IMR-90 (cell line): ENCODE data around the gene RAB3GAP2. TPM values are rescaled to one million over a fixed set of nuclear protein-coding genes. Genes with fewer than 3 reads are reported as not detected.

Source experiments
- ATAC-seq: fragments of 200-7000 bp; cut with Tn5 transposase; 2 replicates; pipeline ENCODE4 v1.9.1; 2020; ENCODE audit warnings: low read depth, mild to moderate bottlenecking, moderate library complexity
- BruUV-seq: library from RNA; stranded (reverse); fragments of 400-500 nt; replicated peaks from 2 replicates; lab custom pipeline; 2021; lab: Mats Ljungman, UMichigan
- CTCF ChIA-PET: fragments of 300-600 bp; formaldehyde crosslinking; extraction: SDS; loops from one replicate; lab custom pipeline; 2021; ENCODE audit warnings: antibody characterized with exemption; lab: Yijun Ruan, JAX
- POLR2A ChIA-PET: fragments of 300-600 bp; sonication (Branson Sonifier 250); formaldehyde crosslinking; loops from one replicate; lab custom pipeline; 2022; ENCODE audit warnings: antibody characterized with exemption; ENCODE audit not compliant: unreplicated experiment; lab: Charles Lee
- DNase-seq: peaks from one replicate; pipeline ENCODE4 v3.0.0; 2013
- H2AFZ ChIP-seq: replicated peaks from 2 replicates; pipeline ENCODE3; 2013; ENCODE audit warnings: low read length, mild to moderate bottlenecking; ENCODE audit not compliant: poor library complexity
- H2AK5ac ChIP-seq: 2 replicates; pipeline ENCODE4 v1.6.1; 2013; ENCODE audit warnings: low read depth, low read length, inconsistent platforms
- H2AK9ac ChIP-seq: replicated peaks from 2 replicates; pipeline ENCODE3; 2013; ENCODE audit warnings: mild to moderate bottlenecking, low read depth, low read length, moderate library complexity; ENCODE audit not compliant: poor library complexity
- H2BK120ac ChIP-seq: 2 replicates; pipeline ENCODE4 v1.6.1; 2013; ENCODE audit warnings: low read depth, low read length, inconsistent platforms
- H2BK15ac ChIP-seq: 3 replicates; pipeline ENCODE4 v1.6.1; 2013; ENCODE audit warnings: low read depth, low read length, inconsistent platforms
- H2BK20ac ChIP-seq: 2 replicates; pipeline ENCODE4 v1.6.1; 2013; ENCODE audit warnings: low read depth, mild to moderate bottlenecking, inconsistent platforms, low read length, moderate library complexity
- H2BK5ac ChIP-seq: 2 replicates; pipeline ENCODE4 v1.6.1; 2013; ENCODE audit warnings: mild to moderate bottlenecking, low read depth, low read length, inconsistent platforms; ENCODE audit not compliant: poor library complexity, severe bottlenecking
- H3K14ac ChIP-seq: replicated peaks from 2 replicates; pipeline ENCODE4 v1.6.1; 2013; ENCODE audit warnings: low read depth, low read length, inconsistent platforms
- H3K18ac ChIP-seq: 2 replicates; pipeline ENCODE4 v1.6.1; 2013; ENCODE audit warnings: low read depth, low read length, control low read depth
- H3K23ac ChIP-seq: 2 replicates; pipeline ENCODE4 v1.6.1; 2013; ENCODE audit warnings: low read depth, low read length, inconsistent platforms
- H3K27ac ChIP-seq: 2 replicates; pipeline ENCODE4 v1.5.1; 2013; ENCODE audit warnings: mild to moderate bottlenecking, control low read depth, low read length; ENCODE audit not compliant: insufficient read depth
- H3K27me3 ChIP-seq: 2 replicates; pipeline ENCODE4 v1.6.1; 2013; ENCODE audit warnings: low read length; ENCODE audit not compliant: control insufficient read depth, insufficient read depth
- H3K36me3 ChIP-seq: 2 replicates; pipeline ENCODE4 v1.6.1; 2013; ENCODE audit warnings: low read length, mixed read lengths; ENCODE audit not compliant: control insufficient read depth, insufficient read depth
- H3K4ac ChIP-seq: 2 replicates; pipeline ENCODE4 v1.6.1; 2013; ENCODE audit warnings: low read depth, low read length, inconsistent platforms
- H3K4me1 ChIP-seq: 2 replicates; pipeline ENCODE4 v1.6.1; 2013; ENCODE audit warnings: low read length, mixed read lengths; ENCODE audit not compliant: control insufficient read depth, insufficient read depth
- H3K4me2 ChIP-seq: 2 replicates; pipeline ENCODE4 v1.6.1; 2013; ENCODE audit warnings: low read depth, mild to moderate bottlenecking, control low read depth, low read length, moderate library complexity
- H3K4me3 ChIP-seq: 2 replicates; pipeline ENCODE4 v1.5.1; 2013; ENCODE audit warnings: low read depth, mild to moderate bottlenecking, control low read depth, low read length, moderate library complexity; ENCODE audit not compliant: insufficient read depth
- H3K56ac ChIP-seq: 2 replicates; pipeline ENCODE4 v1.6.1; 2013; ENCODE audit warnings: low read length, inconsistent platforms; ENCODE audit not compliant: insufficient read depth; ENCODE audit errors: extremely low read depth
- H3K79me1 ChIP-seq, 2 experiments: 2 replicates each; pipeline ENCODE4 v1.6.1; 2013; ENCODE audit warnings: low read length in 2 of 2, inconsistent platforms in 1 of 2, low read depth in 1 of 2
- H3K9ac ChIP-seq: 2 replicates; pipeline ENCODE4 v1.6.1; 2013; ENCODE audit warnings: low read depth, low read length, control low read depth
- H3K9me1 ChIP-seq: 2 replicates; pipeline ENCODE4 v1.6.1; 2013; ENCODE audit warnings: low read length, inconsistent platforms; ENCODE audit not compliant: insufficient read depth
- H3K9me3 ChIP-seq: 2 replicates; pipeline ENCODE4 v1.6.1; 2013; ENCODE audit warnings: low read length; ENCODE audit not compliant: control insufficient read depth, insufficient read depth
- H4K20me1 ChIP-seq: 2 replicates; pipeline ENCODE4 v1.6.1; 2013; ENCODE audit warnings: low read length, inconsistent platforms; ENCODE audit not compliant: insufficient read depth
- H4K5ac ChIP-seq: 2 replicates; pipeline ENCODE4 v1.6.1; 2013; ENCODE audit warnings: mild to moderate bottlenecking, low read depth, low read length, control low read depth
- H4K8ac ChIP-seq, 2 experiments: 2 replicates each; pipeline ENCODE4 v1.6.1; 2013; ENCODE audit warnings: low read depth in 2 of 2, low read length in 2 of 2, control low read depth in 1 of 2, inconsistent platforms in 1 of 2
- H4K91ac ChIP-seq: 2 replicates; pipeline ENCODE4 v1.6.1; 2013; ENCODE audit warnings: low read depth, low read length, inconsistent platforms; ENCODE audit not compliant: insufficient read depth
- BHLHE40 ChIP-seq: fragments of 150-350 bp; IDR thresholded peaks from 2 replicates; pipeline ENCODE4 v1.6.1; 2016; ENCODE audit warnings: mild to moderate bottlenecking, low read depth, low read length
- CHD1 ChIP-seq: IDR thresholded peaks from 2 replicates; pipeline ENCODE4 v1.6.1; 2012; ENCODE audit warnings: low read depth, low read length, improper control_type of control experiment
- POLR2A ChIP-seq: IDR thresholded peaks from 2 replicates; pipeline ENCODE4 v1.6.1; 2012; ENCODE audit warnings: mild to moderate bottlenecking, low read depth, low read length
- WGBS, 2 experiments: methylation state at CpG; one replicate each; pipeline versions ENCODE4 v1.1.5 to v1.1.7; 2013; ENCODE audit warnings: missing lambda C conversion rate in 2 of 2; ENCODE audit not compliant: insufficient read length in 1 of 2; ENCODE audit errors: extremely low coverage in 2 of 2; 5-methylcytosine and 5-hydroxymethylcytosine counted together
- dilution Hi-C: fragments of 300-500 bp; cut with HindIII; formaldehyde crosslinking; loops from one replicate; pipeline ENCODE4 v1.14.3; 2018; ENCODE audit warnings: low sequenced_read_pairs; ENCODE audit not compliant: unreplicated experiment
- in situ Hi-C: fragments of 300-500 bp; cut with MboI; formaldehyde crosslinking; loops from 3 replicates; pipeline ENCODE4 v1.14.3; 2019; ENCODE audit warnings: low sequenced_read_pairs, inconsistent platforms, mixed read lengths
- intact Hi-C: fragments of 100-400 bp; cut with micrococcal nuclease; formaldehyde crosslinking; loops from 2 replicates; pipeline ENCODE4 v1.10.0; 2022
- polyA plus RNA-seq, 3 experiments: library from polyadenylated mRNA; depleted of rRNA; stranded (reverse); fragments of >200 nt; gene quantifications; 2 replicates each; pipeline ENCODE4 v1.2.3, GENCODE V29; 2012; ENCODE audit warnings: low replicate concordance in 1 of 3
- total RNA-seq: library from RNA; depleted of rRNA; stranded (reverse); fragments of >200 nt; gene quantifications from 2 replicates; pipeline ENCODE4 v1.2.3, GENCODE V29; 2012

RAB3GAP2 gene
- total and polyA plus RNA-seq, 2 of the 4 experiments (the other 2 are of a cell fraction), result 12.3 to 37.8 TPM

DNA sequence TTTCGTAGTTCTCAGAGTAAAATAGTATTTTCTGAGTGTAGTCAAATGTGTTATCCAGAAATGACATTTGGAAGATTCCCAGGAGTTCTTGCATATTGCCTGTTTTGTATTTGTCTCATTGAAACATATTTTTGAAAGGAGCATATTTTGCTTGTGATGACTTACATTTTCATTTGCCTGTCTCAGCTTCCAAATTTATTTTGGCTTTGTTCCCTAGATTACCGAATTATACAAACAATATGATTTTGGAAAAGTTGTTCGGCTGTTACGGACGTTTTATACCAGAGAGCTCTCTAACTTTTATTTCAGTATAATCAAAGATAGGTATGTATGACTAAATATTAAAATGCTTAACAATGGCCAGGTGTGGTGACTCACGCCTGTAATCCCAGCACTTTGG lies 132.3 kb downstream of the RAB3GAP2 start:
- no TSS peak for BruUV-seq
- intact Hi-C loops, result no loop called here
- DNase-seq, result no peak

More for the DNA sequence above, 132.3 kb downstream of the RAB3GAP2 start:
- no peak for TF ChIP-seq POLR2A
- no peak for TF ChIP-seq CHD1
- TF ChIP-seq BHLHE40, result no peak
- no peak overlapping the region for H3K56ac ChIP-seq
- no peak overlapping the region for H2AFZ ChIP-seq
- no peaks in the 10 kb centered on the region for H3K9me3 ChIP-seq
- H3K4me1 ChIP-seq, result no peaks in the 10 kb centered on the region
- no peak overlapping the region for H2BK15ac ChIP-seq
- no peaks in the 10 kb centered on the region for H4K20me1 ChIP-seq
- H2BK20ac ChIP-seq, result no peak overlapping the region
- H3K18ac ChIP-seq, result no peak overlapping the region
- no peak overlapping the region for H3K4ac ChIP-seq
- ChIA-PET CTCF (no interaction called here), POLR2A (no interaction called here)
- H4K5ac ChIP-seq, result no peak overlapping the region
- no peak overlapping the region for H4K91ac ChIP-seq
- H2BK5ac ChIP-seq, result no peak overlapping the region
- no peak overlapping the region for H2BK120ac ChIP-seq
- H3K14ac ChIP-seq, result no peak overlapping the region
- no peak overlapping the region for H2AK9ac ChIP-seq
- no CpG with 5 or more reads among the region's 6 CpGs for WGBS, 2 experiments
- H3K4me2 ChIP-seq, result no peak overlapping the region
- dilution Hi-C loops, result no loop called here
- H3K36me3 ChIP-seq, result peaks cover 28% of the 10 kb centered on the region
- in situ Hi-C loops, result no loop called here
- H3K4me3 ChIP-seq, result no peak overlapping the region
- no peaks in the 10 kb centered on the region for H3K9me1 ChIP-seq
- no peak overlapping the region for H3K23ac ChIP-seq
- H4K8ac ChIP-seq, result no peak overlapping the region
- ATAC-seq, result no peak
- H3K79me1 ChIP-seq, result no peaks in the 10 kb centered on the region
- H2AK5ac ChIP-seq, result no peak overlapping the region
- no peak overlapping the region for H3K9ac ChIP-seq
- H3K27me3 ChIP-seq, result no peaks in the 10 kb centered on the region
- no peak overlapping the region for H3K27ac ChIP-seq
